ENCODE results near the gene TACSTD2.
"Not testable (repeated sequence)": the region's sequence is repeated elsewhere in the genome, so short reads cannot be mapped to it uniquely, and the experiment has no call there.

Gene TACSTD2

GRCh38 chr1:58587667-58588066, 10.6 kb upstream of the TACSTD2 start:
- no peak for DNase-seq (ENCODE audit: low read depth)

- DNase-seq (ENCODE audit: low read depth), result no peak
These were observed 9.2 kb upstream of the TACSTD2 start for GRCh38 chr1:58586271-58586670.

- no peak for DNase-seq (ENCODE audit: low read depth)
These were observed 8.6 kb upstream of the TACSTD2 start for GRCh38 chr1:58585581-58586151.

- no peak for DNase-seq (ENCODE audit: low read depth)
These were observed 8.1 kb upstream of the TACSTD2 start for GRCh38 chr1:58585166-58585565.

- peak; percentile 90 for DNase-seq (ENCODE audit: low read depth)
These were observed 7.2 kb upstream of the TACSTD2 start for GRCh38 chr1:58584082-58584895.

GRCh38 chr1:58583496-58583895, 6.4 kb upstream of the TACSTD2 start:
- DNase-seq (ENCODE audit: low read depth), result no peak

GRCh38 chr1:58582143-58582542, 5.1 kb upstream of the TACSTD2 start:
- DNase-seq (ENCODE audit: low read depth), result not testable (repeated sequence)

- DNase-seq (ENCODE audit: low read depth), result no peak
These were observed 4.6 kb upstream of the TACSTD2 start for GRCh38 chr1:58581641-58582040.

- no peak for DNase-seq (ENCODE audit: low read depth)
These were observed 3.1 kb upstream of the TACSTD2 start for GRCh38 chr1:58580186-58580585.

GRCh38 chr1:58577654-58578030, 590 bp upstream of the TACSTD2 start:
- DNase-seq (ENCODE audit: low read depth), result no peak

GRCh38 chr1:58576325-58576726, 726 bp downstream of the TACSTD2 start:
- no peak for DNase-seq (ENCODE audit: low read depth)

GRCh38 chr1:58575551-58576324, 1.3 kb downstream of the TACSTD2 start:
- DNase-seq (ENCODE audit: low read depth), result no peak

- DNase-seq (ENCODE audit: low read depth), result no peak
These were observed 2.2 kb downstream of the TACSTD2 start for GRCh38 chr1:58574816-58575215.

- no peak for DNase-seq (ENCODE audit: low read depth)
These were observed 3.1 kb downstream of the TACSTD2 start for GRCh38 chr1:58573705-58574591.

- no peak for DNase-seq (ENCODE audit: low read depth)
These were observed 3.9 kb downstream of the TACSTD2 start for GRCh38 chr1:58573138-58573537.

GRCh38 chr1:58572690-58573089, 4.4 kb downstream of the TACSTD2 start:
- DNase-seq (ENCODE audit: low read depth), result no peak

GRCh38 chr1:58571616-58572015, 5.4 kb downstream of the TACSTD2 start:
- DNase-seq (ENCODE audit: low read depth), result no peak

GRCh38 chr1:58570817-58571216, 6.2 kb downstream of the TACSTD2 start:
- DNase-seq (ENCODE audit: low read depth), result no peak

GRCh38 chr1:58570094-58570493, 7.0 kb downstream of the TACSTD2 start:
- no peak for DNase-seq (ENCODE audit: low read depth)

- no peak for DNase-seq (ENCODE audit: low read depth)
These were observed 8.1 kb downstream of the TACSTD2 start for GRCh38 chr1:58568911-58569310.

- no peak for DNase-seq (ENCODE audit: low read depth)
These were observed 8.7 kb downstream of the TACSTD2 start for GRCh38 chr1:58568271-58568860.

GRCh38 chr1:58566339-58566738, 10.7 kb downstream of the TACSTD2 start:
- no peak for DNase-seq (ENCODE audit: low read depth)

Data from stromal cell of bone marrow (primary cell).